PFSK-1 (cell line): ENCODE results near the gene ADAMTS20.

Source experiments
- FOXP2 ChIP-seq: optimal IDR thresholded peaks from 2 replicates; pipeline ENCODE3; 2011; ENCODE audit warnings: borderline replicate concordance, control low read depth, inconsistent platforms; ENCODE audit not compliant: insufficient read depth; ENCODE audit errors: extremely low read length, extremely low read depth
- POLR2AphosphoS5 ChIP-seq: IDR thresholded peaks from 2 replicates; pipeline ENCODE4 v1.6.1; 2012; ENCODE audit warnings: low read depth, mild to moderate bottlenecking, control low read depth, low read length, moderate library complexity
- REST ChIP-seq, 2 experiments: IDR thresholded peaks; 2 replicates each; pipeline versions ENCODE4 v1.6.1 to v1.8.0; 2011 to 2012; ENCODE audit warnings: low read depth in 2 of 2, low read length in 2 of 2, control low read depth in 1 of 2, inconsistent platforms in 1 of 2, mild to moderate bottlenecking in 1 of 2, moderate library complexity in 1 of 2; ENCODE audit not compliant: insufficient read depth in 1 of 2
- SIN3A ChIP-seq: IDR thresholded peaks from 2 replicates; pipeline ENCODE4 v1.6.1; 2012; ENCODE audit warnings: mild to moderate bottlenecking, low read length, moderate library complexity, borderline replicate concordance; ENCODE audit not compliant: insufficient read depth
- TAF1 ChIP-seq: IDR thresholded peaks from 2 replicates; pipeline ENCODE4 v1.6.1; 2012; ENCODE audit warnings: low read length, control low read depth, borderline replicate concordance; ENCODE audit not compliant: insufficient read depth

GRCh38 chr12:43347026-43347425 lies 205.0 kb downstream of the ADAMTS20 start:
- TF ChIP-seq FOXP2 = no peak
- no peak for TF ChIP-seq TAF1
- no peak for TF ChIP-seq POLR2AphosphoS5
- no peak for TF ChIP-seq SIN3A
- TF ChIP-seq REST (IDR thresholded peaks at IDR 0.05; ENCODE audit: insufficient read depth in 1 of 2, low read depth in 2 of 2, low read length in 2 of 2) = no peak
